NCI-H2196 (cell line): ENCODE results near the gene RNF223.
"Not testable (repeated sequence)": the region's sequence is repeated elsewhere in the genome, so short reads cannot be mapped to it uniquely, and the experiment has no call there.

Experiments used
- DNase-seq: peaks from one replicate; lab custom pipeline; 2025; ENCODE audit not compliant: unreplicated experiment; lab: John Stamatoyannopoulos, UW

Gene RNF223

GRCh38 chr1:1061682-1062345, 12.3 kb downstream of the RNF223 start:
- DNase-seq: no peak

DNA sequence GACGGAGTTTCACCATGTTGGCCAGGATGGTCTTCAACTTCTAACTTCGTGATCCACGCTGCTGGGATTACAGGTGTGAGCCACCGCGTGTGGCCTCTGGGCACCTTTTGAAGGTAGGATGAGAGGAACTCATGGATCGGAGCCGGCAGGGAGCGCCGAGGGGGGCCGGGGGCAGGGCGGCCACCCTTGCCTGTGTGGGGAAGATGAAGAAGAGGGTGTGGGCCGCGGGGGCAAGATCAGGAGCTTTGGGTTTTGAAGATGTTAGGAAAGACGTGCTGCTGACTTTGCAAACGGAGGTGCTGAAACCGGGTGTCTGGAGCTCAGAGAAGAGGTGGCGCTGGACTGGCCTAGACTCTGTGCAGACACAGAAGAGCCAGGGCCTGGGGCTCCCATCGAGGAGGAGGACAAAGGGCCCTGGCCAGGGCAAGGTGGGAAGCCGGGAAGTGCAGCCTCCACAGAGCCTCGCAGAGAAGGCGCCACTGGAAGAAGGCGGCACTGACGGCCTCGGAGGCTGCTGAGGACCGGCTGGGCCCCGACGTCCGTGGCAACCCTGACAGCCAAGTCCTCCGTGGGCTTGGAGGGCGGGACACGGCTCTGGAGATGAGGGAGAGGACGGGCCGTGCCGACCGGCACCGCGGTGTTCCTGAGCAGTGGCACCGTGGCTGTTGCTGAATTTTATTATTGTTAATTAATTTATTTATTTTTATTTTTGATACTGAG, 13.7 kb downstream of the RNF223 start:
- no peak for DNase-seq

GRCh38 chr1:1059494-1060280, 14.4 kb downstream of the RNF223 start:
- peak; percentile 90 for DNase-seq

DNA sequence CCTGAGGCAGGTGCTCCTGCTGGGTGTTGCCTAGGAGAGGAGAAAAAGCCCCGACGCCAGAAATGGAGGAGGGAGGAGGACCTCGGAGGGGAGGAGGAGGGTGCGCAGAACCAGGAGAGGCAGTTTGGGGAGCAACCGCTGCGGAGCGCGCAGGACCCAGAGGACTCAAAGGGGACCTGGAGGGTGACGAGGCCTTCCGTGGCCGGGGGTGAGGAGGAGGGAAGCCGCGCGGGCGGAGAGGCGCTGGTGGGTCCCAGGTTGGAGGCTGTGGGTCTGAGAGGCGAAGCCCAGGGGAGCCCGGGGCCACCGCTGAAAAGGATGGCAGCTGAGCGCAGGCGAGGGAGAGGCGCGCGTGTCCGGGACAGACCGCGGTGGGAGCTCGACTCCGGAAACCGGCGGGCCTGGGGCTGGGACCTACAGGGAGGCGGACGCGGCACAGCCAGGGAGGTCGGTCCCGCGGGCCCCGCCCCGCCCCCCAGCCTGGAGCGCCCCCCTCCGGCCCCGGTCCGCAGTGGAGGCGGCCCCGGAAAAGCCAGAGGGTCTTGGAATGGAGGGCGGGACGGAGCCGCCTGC, 15.1 kb downstream of the RNF223 start:
- DNase-seq: no peak

- peak; percentile 16 for DNase-seq
Observed at GRCh38 chr1:1058088-1058905, 15.8 kb downstream of the RNF223 start.

DNA sequence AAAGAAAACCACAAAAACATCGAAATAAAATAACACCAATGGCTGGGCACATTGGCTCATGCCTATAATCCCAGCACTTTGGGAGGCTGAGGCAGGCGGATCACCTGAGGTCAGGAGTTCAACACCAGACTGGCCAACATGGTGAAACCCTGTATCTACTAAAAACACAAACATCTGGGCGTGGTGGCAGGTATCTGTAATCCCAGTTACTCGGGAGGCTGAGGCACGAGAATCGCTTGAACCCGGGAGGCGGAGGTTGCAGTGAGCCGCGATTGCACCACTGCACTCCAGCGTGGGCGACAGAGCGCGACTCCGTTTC, 16.4 kb downstream of the RNF223 start:
- not testable (repeated sequence) for DNase-seq

DNA sequence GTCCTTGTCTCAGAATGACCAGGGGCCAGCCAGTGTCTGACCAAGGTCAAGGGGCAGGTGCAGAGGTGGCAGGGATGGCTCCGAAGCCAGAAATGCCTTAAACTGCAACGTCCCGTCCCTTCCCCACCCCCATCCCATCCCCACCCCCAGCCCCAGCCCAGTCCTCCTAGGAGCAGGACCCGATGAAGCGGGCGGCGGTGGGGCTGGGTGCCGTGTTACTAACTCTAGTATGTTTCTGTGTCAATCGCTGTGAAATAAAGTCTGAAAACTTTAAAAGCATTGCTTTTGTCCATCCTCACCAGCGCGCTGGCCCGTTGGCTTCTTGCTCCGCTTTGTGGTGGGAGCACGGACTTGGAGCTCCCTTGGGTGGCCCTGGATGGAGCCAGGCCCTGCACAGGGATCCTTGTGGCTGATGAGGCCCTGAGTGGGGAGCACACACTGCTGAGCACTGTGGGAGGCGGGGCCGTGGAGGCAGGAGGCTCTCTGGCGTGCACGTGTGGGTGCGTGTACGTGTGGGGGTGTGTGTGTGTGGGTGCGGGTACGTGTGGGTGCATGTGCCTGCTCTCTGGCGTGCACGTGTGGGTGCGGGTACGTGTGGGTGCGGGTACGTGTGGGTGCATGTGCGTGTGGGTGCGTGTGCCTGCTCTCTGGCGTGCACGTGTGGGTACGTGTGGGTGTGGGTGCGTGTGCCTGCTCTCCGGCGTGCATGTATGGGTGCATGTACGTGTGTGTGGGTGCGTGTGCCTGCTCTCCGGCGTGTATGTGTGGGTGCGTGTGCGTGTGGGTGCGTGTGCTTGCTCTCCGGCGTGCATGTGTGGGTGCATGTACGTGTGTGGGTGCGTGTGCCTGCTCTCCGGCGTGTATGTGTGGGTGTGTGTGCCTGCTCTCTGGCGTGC, 18.0 kb downstream of the RNF223 start:
- no peak for DNase-seq

- DNase-seq: no peak
Observed at GRCh38 chr1:1054971-1055370, 19.1 kb downstream of the RNF223 start.

- no peak for DNase-seq
Observed at GRCh38 chr1:1054099-1054700, 19.9 kb downstream of the RNF223 start.

- no peak for DNase-seq
Observed at GRCh38 chr1:1053682-1054081, 20.4 kb downstream of the RNF223 start.

- no peak for DNase-seq
Observed at GRCh38 chr1:1053022-1053421, 21.1 kb downstream of the RNF223 start.

GRCh38 chr1:1052003-1052840, 21.9 kb downstream of the RNF223 start:
- DNase-seq: no peak

GRCh38 chr1:1051127-1051810, 22.8 kb downstream of the RNF223 start:
- no peak for DNase-seq

DNA sequence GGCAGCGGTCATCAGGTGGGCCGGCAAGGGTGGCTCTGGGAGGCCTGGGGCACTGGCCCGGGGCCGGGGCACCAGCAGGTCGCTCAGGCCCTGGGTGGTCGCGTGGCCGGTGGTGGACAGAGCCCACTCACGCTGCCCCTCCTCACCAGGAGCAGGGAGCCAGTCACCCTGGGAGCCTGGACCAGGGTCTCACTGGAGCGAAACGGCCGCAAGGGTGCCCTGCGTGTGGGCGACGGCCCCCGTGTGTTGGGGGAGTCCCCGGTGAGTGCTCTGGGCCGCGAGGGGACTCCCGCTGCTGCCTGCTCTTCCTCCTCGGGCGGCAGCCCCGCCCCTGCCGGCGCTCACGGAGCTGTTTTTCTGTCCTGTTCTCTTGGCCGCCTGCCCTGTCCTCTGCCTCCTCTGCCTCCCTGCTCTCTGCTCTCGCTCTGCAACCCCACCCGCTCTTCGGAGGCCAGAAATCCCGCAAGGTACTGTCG, 23.5 kb downstream of the RNF223 start:
- DNase-seq: no peak

GRCh38 chr1:1049318-1050165, 24.6 kb downstream of the RNF223 start:
- no peak for DNase-seq

DNA sequence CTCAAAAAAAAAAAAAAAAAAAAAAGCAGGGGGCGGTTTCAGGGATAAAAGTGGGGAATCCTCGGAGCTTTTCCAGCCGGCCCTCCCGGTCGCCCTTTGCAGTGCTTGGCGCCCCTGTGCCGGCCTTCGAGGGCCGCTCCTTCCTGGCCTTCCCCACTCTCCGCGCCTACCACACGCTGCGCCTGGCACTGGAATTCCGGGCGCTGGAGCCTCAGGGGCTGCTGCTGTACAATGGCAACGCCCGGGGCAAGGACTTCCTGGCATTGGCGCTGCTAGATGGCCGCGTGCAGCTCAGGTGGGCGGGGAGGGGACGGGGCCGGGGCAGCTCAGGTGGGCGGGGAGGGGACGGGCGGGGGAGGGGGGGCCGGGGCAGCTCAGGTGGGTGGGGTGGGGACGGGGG, 25.3 kb downstream of the RNF223 start:
- DNase-seq: no peak

- no peak for DNase-seq
Observed at GRCh38 chr1:1047963-1048362, 26.1 kb downstream of the RNF223 start.
